ENCODE data around the gene TMEM35B. TPM values are rescaled to one million over a fixed set of nuclear protein-coding genes. Genes with fewer than 3 reads are reported as not detected.
"Not testable (repeated sequence)": the region's sequence is repeated elsewhere in the genome, so short reads cannot be mapped to it uniquely, and the experiment has no call there.

Gene TMEM35B
- total RNA-seq, 1 donor from 2014 or later = 22.1 TPM

GRCh38 chr1:34987018-34987417 lies 1.9 kb upstream of the TMEM35B start:
- no peak for DNase-seq (ENCODE audit: low spot score)

GRCh38 chr1:34985609-34985904 lies 410 bp upstream of the TMEM35B start:
- peak overlapping the region; percentile 82 for H3K27ac Mint-ChIP-seq
- intact Hi-C loops (cut with micrococcal nuclease) = loop anchor here (1.0 to 5.0 kb wide), 5 partner anchors 45 to 199 kb away; partner anchors contain the start of genes SMIM12, ZMYM1 and ZMYM6
- not testable (repeated sequence) for DNase-seq (ENCODE audit: low spot score); H3K27me3 Mint-ChIP-seq (ENCODE audit: insufficient read depth); H3K9me3 Mint-ChIP-seq
- peak overlapping the region; percentile 91 for H3K4me3 Mint-ChIP-seq
- H3K36me3 Mint-ChIP-seq (ENCODE audit: low read depth) = peaks cover 16% of the 10 kb centered on the region
- peaks cover 38% of the 10 kb centered on the region for H3K4me1 Mint-ChIP-seq (ENCODE audit: low read depth)

More at GRCh38 chr1:34987018-34987417, 1.9 kb upstream of the TMEM35B start:
- Mint-ChIP-seq H3K4me3 (peak overlapping the region; percentile 45), H3K9me3 (no peaks in the 10 kb centered on the region), H3K27ac (no peak overlapping the region), H3K36me3 (ENCODE audit: low read depth) (peaks cover 16% of the 10 kb centered on the region), H3K4me1 (ENCODE audit: low read depth) (peaks cover 38% of the 10 kb centered on the region), H3K27me3 (ENCODE audit: insufficient read depth) (no peaks in the 10 kb centered on the region)
- intact Hi-C loops (cut with micrococcal nuclease) = loop anchor here (5.0 kb wide), 1 partner anchor 195 kb away; no protein-coding TSS in a partner anchor

- peaks cover 38% of the 10 kb centered on the region for H3K4me1 Mint-ChIP-seq (ENCODE audit: low read depth)
- no peaks in the 10 kb centered on the region for H3K27me3 Mint-ChIP-seq (ENCODE audit: insufficient read depth)
- H3K4me3 Mint-ChIP-seq = peak overlapping the region; percentile 91
- peak overlapping the region; percentile 90 for H3K27ac Mint-ChIP-seq
- H3K36me3 Mint-ChIP-seq (ENCODE audit: low read depth) = peaks cover 16% of the 10 kb centered on the region
- intact Hi-C loops (cut with micrococcal nuclease) = loop anchor here (2.0 kb wide), 2 partner anchors 46 to 94 kb away; partner anchors contain the start of genes ZMYM1 and ZMYM6
- H3K9me3 Mint-ChIP-seq = no peaks in the 10 kb centered on the region
- DNase-seq (ENCODE audit: low spot score) = no peak
Measured at GRCh38 chr1:34984435-34984792, 733 bp downstream of the TMEM35B start.

DNA sequence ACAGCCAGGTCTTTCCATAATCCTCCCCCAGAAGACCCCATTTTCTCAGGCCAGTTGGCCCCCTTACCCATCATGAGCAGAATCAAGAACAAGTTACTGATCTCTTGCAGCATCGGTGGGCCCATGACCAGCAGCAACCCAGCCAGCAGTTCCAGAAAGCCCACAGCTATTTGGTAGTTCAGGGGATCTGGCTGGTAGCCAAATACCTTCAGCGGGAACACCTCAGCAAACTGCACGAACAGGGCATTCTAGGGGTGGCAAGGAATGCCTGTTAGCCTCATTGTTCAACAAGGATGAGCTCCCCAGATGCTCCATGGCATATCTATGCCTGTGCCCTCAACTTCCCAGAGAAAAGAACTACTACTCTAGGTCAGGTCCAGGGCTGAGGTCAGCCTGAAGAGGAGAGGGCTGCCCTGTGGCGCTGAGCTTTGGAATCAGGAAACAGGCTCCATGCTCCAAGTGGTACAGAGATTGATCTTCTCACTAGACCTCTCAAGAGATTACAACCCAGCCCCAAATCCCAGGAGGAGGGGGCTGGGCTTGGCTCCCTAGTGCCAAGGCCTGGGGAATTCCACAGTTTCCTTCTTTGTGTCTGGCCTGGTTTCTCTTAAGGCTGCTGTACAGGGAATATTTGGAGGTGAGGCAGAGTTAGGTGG lies 1.3 kb downstream of the TMEM35B start:
- H3K4me3 Mint-ChIP-seq = peak overlapping the region; percentile 91
- peaks cover 38% of the 10 kb centered on the region for H3K4me1 Mint-ChIP-seq (ENCODE audit: low read depth)
- no peaks in the 10 kb centered on the region for H3K9me3 Mint-ChIP-seq
- DNase-seq (ENCODE audit: low spot score) = no peak
- H3K27ac Mint-ChIP-seq = no peak overlapping the region
- no peaks in the 10 kb centered on the region for H3K27me3 Mint-ChIP-seq (ENCODE audit: insufficient read depth)
- peaks cover 12% of the 10 kb centered on the region for H3K36me3 Mint-ChIP-seq (ENCODE audit: low read depth)
- intact Hi-C loops (cut with micrococcal nuclease) = loop anchor here (2.0 kb wide), 2 partner anchors 47 to 95 kb away; partner anchors contain the start of genes ZMYM1 and ZMYM6

GRCh38 chr1:34982820-34983376 lies 2.2 kb downstream of the TMEM35B start:
- intact Hi-C loops (cut with micrococcal nuclease) = no loop called here
- Mint-ChIP-seq H3K27me3 (ENCODE audit: insufficient read depth) (no peaks in the 10 kb centered on the region), H3K36me3 (ENCODE audit: low read depth) (peaks cover 7% of the 10 kb centered on the region), H3K27ac (no peak overlapping the region), H3K4me3 (peak overlapping the region; percentile 60), H3K9me3 (no peaks in the 10 kb centered on the region), H3K4me1 (ENCODE audit: low read depth) (peaks cover 33% of the 10 kb centered on the region)
- no peak for DNase-seq (ENCODE audit: low spot score)

DNA sequence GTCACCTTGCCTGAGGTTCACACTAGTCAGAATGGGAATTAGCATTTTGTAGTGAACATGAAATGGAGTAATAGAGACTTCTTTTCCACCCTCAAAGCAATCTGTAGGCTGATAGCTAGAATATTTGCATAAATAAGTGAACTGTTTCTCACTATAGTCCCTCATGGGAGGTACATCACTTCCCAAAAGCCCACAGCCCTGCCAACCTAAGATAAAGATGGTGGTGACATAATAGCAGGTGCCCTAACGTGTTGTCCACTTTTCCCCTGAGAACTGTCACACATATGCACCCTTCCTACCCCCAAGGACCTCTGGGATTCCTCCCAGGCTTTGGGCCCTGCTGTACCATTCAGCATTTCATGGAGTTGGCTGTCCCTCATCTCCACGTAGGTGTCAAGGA lies 4.4 kb downstream of the TMEM35B start:
- Mint-ChIP-seq H3K4me1 (ENCODE audit: low read depth) (peaks cover 17% of the 10 kb centered on the region), H3K27ac (no peak overlapping the region), H3K4me3 (no peak overlapping the region), H3K27me3 (ENCODE audit: insufficient read depth) (no peaks in the 10 kb centered on the region), H3K36me3 (ENCODE audit: low read depth) (peaks cover 8% of the 10 kb centered on the region), H3K9me3 (no peaks in the 10 kb centered on the region)
- intact Hi-C loops (cut with micrococcal nuclease) = no loop called here
- no peak for DNase-seq (ENCODE audit: low spot score)

DNA sequence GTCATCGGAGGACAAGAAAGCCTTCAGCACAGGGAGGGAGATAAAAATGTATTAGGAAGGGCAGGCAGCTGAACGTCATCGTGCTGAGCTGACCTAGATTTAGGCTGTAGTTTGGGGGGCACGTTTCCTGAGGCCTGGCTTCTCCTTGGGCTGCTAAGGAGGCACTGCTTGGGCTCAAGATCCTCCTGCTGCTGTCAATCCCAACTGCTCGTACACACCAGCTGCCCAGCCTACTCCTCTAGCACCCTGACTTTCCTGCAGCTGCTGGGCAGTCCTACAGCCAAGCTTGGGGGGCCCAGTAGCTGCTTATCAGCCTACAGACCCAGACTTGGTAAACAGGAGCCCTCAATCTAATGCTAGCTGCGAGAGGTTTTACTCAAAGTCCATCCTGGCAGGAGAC lies 6.2 kb downstream of the TMEM35B start:
- Mint-ChIP-seq H3K4me1 (ENCODE audit: low read depth) (peaks cover 9% of the 10 kb centered on the region), H3K9me3 (no peaks in the 10 kb centered on the region), H3K4me3 (no peak overlapping the region), H3K27me3 (ENCODE audit: insufficient read depth) (no peaks in the 10 kb centered on the region), H3K27ac (no peak overlapping the region), H3K36me3 (ENCODE audit: low read depth) (peaks cover 9% of the 10 kb centered on the region)
- DNase-seq (ENCODE audit: low spot score) = no peak
- intact Hi-C loops (cut with micrococcal nuclease) = no loop called here

- H3K27ac Mint-ChIP-seq = no peak overlapping the region
- no peaks in the 10 kb centered on the region for H3K27me3 Mint-ChIP-seq (ENCODE audit: insufficient read depth)
Measured at GRCh38 chr1:34977858-34978257, 7.3 kb downstream of the TMEM35B start.

DNA sequence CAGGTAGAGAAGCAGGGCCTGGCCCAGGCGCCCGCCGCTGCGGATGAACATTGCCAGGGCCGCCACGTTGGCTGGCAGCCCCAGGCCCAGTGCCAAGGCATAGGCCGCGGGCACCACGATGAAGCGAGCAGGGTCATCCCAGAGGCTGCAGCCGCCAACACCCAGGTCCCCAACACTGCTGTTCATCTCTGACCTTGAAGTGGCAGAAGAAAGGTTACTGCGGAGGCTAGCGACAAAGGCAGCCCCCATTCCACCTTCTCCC lies 8.0 kb downstream of the TMEM35B start:
- Mint-ChIP-seq H3K27ac (no peak overlapping the region), H3K36me3 (ENCODE audit: low read depth) (peaks cover 5% of the 10 kb centered on the region), H3K4me1 (ENCODE audit: low read depth) (no peaks in the 10 kb centered on the region), H3K4me3 (no peak overlapping the region), H3K27me3 (ENCODE audit: insufficient read depth) (no peaks in the 10 kb centered on the region), H3K9me3 (no peaks in the 10 kb centered on the region)
- DNase-seq (ENCODE audit: low spot score) = no peak
- intact Hi-C loops (cut with micrococcal nuclease) = no loop called here

More at GRCh38 chr1:34977858-34978257, 7.3 kb downstream of the TMEM35B start:
- Mint-ChIP-seq H3K9me3 (no peaks in the 10 kb centered on the region), H3K4me1 (ENCODE audit: low read depth) (peaks cover 2% of the 10 kb centered on the region), H3K4me3 (no peak overlapping the region), H3K36me3 (ENCODE audit: low read depth) (peaks cover 6% of the 10 kb centered on the region)
- DNase-seq (ENCODE audit: low spot score) = no peak
- intact Hi-C loops (cut with micrococcal nuclease) = no loop called here

GRCh38 chr1:34976384-34977209 lies 8.6 kb downstream of the TMEM35B start:
- no peaks in the 10 kb centered on the region for H3K9me3 Mint-ChIP-seq
- H3K4me3 Mint-ChIP-seq = no peak overlapping the region
- intact Hi-C loops (cut with micrococcal nuclease) = no loop called here
- H3K27ac Mint-ChIP-seq = no peak overlapping the region
- H3K4me1 Mint-ChIP-seq (ENCODE audit: low read depth) = no peaks in the 10 kb centered on the region
- no peaks in the 10 kb centered on the region for H3K27me3 Mint-ChIP-seq (ENCODE audit: insufficient read depth)
- DNase-seq (ENCODE audit: low spot score) = no peak
- peaks cover 5% of the 10 kb centered on the region for H3K36me3 Mint-ChIP-seq (ENCODE audit: low read depth)

DNA sequence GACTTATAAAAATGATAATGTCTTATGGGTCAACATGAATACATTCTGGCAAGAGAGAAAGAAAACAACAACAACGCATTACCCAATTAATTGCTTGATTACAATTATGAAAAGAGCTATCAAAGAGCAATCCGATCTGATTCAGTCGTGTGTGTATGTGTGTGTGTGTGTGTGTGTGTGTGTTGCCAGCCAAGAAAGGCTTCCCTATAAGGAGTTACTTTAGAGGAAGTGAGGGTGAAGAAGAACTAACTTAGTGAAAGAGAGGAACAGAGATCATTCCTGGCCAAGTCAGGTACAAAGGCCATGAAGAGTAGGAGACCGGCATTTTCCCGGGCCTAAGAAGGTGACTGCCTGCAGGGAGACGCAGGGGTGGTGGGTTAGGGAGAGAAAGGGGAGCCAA lies 9.4 kb downstream of the TMEM35B start:
- Mint-ChIP-seq H3K27ac (no peak overlapping the region), H3K4me3 (no peak overlapping the region)
- intact Hi-C loops (cut with micrococcal nuclease) = no loop called here

GRCh38 chr1:34975338-34975737 lies 9.8 kb downstream of the TMEM35B start:
- DNase-seq (ENCODE audit: low spot score) = no peak
- Mint-ChIP-seq H3K4me1 (ENCODE audit: low read depth) (no peaks in the 10 kb centered on the region), H3K36me3 (ENCODE audit: low read depth) (peaks cover 5% of the 10 kb centered on the region), H3K9me3 (no peaks in the 10 kb centered on the region), H3K27me3 (ENCODE audit: insufficient read depth) (no peaks in the 10 kb centered on the region), H3K27ac (no peak overlapping the region), H3K4me3 (no peak overlapping the region)
- intact Hi-C loops (cut with micrococcal nuclease) = no loop called here

More for the DNA sequence above, 9.4 kb downstream of the TMEM35B start:
- no peaks in the 10 kb centered on the region for H3K27me3 Mint-ChIP-seq (ENCODE audit: insufficient read depth)
- no peaks in the 10 kb centered on the region for H3K9me3 Mint-ChIP-seq
- DNase-seq (ENCODE audit: low spot score) = no peak
- no peaks in the 10 kb centered on the region for H3K4me1 Mint-ChIP-seq (ENCODE audit: low read depth)
- H3K36me3 Mint-ChIP-seq (ENCODE audit: low read depth) = peaks cover 5% of the 10 kb centered on the region

GRCh38 chr1:34974626-34975025 lies 10.5 kb downstream of the TMEM35B start:
- no peaks in the 10 kb centered on the region for H3K27me3 Mint-ChIP-seq (ENCODE audit: insufficient read depth)
- no peaks in the 10 kb centered on the region for H3K9me3 Mint-ChIP-seq
- no peaks in the 10 kb centered on the region for H3K4me1 Mint-ChIP-seq (ENCODE audit: low read depth)
- H3K4me3 Mint-ChIP-seq = no peak overlapping the region
- no peak for DNase-seq (ENCODE audit: low spot score)
- peaks cover 5% of the 10 kb centered on the region for H3K36me3 Mint-ChIP-seq (ENCODE audit: low read depth)
- intact Hi-C loops (cut with micrococcal nuclease) = no loop called here
- H3K27ac Mint-ChIP-seq = no peak overlapping the region

Data from activated T-helper 1 cell treated with anti-CD3 and anti-CD28 coated beads, Interleukin-12 subunit alpha, Interleukin-12 subunit beta, Interleukin-2, Interleukin-4 antibody, amounts not matched to agents 30 ng/mL and 10 ng/mL and 1 ng/mL, durations not matched to agents 14 hours and 24 hours and 36 hours (primary cell).